Inferior parietal cortex (tissue), 1 donor: ENCODE data around the gene USP24.
"Not testable (repeated sequence)": the region's sequence is repeated elsewhere in the genome, so short reads cannot be mapped to it uniquely, and the experiment has no call there.

Source experiments
- DNase-seq: peaks from one replicate; pipeline ENCODE4 v3.0.0-alpha.2; 2016; ENCODE audit errors: extremely low spot score

Gene USP24

DNA sequence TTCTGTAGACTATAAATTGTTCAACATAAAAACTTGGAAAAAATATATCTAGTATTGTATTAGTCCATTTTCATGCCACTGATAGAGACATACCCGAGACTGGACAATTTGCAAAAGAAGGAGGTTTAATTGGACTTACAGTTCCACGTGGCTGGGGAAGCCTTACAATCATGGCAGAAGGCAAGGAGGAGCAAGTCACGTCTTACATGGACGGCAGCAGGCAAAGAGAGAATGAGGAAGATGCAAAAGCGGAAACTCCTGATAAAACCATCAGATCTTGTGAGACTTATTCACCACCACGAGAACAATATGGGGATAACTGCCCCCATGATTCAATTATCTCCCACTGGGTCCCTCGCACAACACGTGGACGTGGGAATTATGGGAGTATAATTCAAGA, 15.4 kb downstream of the USP24 start:
- not testable (repeated sequence) for DNase-seq

- DNase-seq: no peak
Measured at GRCh38 chr1:55198044-55198443, 17.1 kb downstream of the USP24 start.

DNA sequence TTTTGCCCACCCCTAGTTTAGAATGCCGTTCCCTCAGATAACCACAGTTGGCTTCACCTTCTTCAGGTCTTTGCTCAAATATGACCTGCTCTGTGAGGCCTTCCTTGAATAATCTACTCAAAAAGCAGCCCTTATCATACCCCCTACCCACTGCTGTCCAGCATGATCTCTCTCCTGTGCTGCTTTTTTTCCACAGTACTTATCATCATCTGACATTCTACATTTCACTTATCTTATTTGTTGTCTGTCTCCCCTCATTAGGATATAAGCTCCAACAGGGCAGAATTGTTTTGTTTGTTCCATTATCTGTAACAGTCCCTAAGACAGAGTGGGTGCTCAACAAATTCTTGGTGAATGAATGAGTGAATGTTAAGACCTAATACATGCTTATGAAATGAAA, 18.1 kb downstream of the USP24 start:
- no peak for DNase-seq

- DNase-seq: no peak
Measured at GRCh38 chr1:55196433-55197035, 18.6 kb downstream of the USP24 start.

DNA sequence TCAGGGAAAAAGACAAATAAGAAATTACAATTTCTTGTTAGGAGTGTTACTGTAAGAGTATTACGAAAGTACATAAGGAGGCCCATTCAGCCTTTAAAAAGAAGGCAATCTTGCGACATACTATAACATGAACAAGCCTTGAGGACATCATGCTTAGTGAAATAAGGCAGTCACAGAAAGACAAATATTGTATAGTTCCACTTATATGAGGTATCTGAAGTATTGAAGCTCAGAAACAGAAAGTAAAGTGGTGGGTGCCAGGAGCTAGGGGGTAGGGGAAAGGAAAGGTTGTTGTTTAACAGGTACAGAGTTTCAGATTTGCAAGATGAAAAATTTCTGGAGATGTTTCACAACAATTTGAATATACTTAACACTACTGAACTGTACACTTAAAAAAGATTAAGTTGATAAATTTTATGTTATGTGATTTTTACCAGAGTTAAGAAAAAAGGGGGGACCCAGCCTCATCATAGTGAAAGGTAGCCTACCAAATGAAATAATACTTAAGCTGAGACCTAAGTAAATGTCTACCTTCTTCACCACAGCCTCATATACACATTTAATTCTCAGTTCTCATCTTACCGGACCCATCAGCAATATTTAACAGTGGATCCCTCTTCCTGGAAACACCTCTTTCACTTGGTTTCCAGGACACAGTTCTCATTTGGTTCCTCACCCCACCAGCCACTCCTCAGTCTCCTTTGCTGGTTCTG, 19.5 kb downstream of the USP24 start:
- no peak for DNase-seq

GRCh38 chr1:55194851-55195250, 20.3 kb downstream of the USP24 start:
- DNase-seq: no peak

- DNase-seq: no peak
Measured at GRCh38 chr1:55192093-55192492, 23.1 kb downstream of the USP24 start.

- DNase-seq: not testable (repeated sequence)
Measured at GRCh38 chr1:55191219-55191952, 23.8 kb downstream of the USP24 start.

- DNase-seq: no peak
Measured at GRCh38 chr1:55190109-55190508, 25.1 kb downstream of the USP24 start.

GRCh38 chr1:55188909-55189308, 26.3 kb downstream of the USP24 start:
- no peak for DNase-seq

DNA sequence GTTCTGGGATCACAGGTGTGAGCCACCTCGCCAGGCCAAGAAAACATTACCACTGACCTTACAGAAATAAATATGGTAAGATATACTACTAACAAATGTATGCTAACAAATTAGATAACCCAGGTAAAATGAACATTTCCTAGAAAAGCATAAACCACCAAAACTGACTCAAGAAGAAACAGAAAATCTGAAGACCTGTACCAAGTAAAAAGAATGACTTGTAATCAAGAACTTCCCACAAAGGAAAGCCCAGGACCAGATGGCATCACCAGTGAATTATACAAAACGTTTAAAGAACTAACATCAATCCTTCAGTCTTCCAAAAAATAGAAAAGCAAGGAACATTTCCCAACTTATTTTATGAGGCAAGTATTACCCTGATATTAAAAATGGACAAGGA, 29.3 kb downstream of the USP24 start:
- no peak for DNase-seq

- no peak for DNase-seq
Measured at GRCh38 chr1:55184859-55185258, 30.3 kb downstream of the USP24 start.

DNA sequence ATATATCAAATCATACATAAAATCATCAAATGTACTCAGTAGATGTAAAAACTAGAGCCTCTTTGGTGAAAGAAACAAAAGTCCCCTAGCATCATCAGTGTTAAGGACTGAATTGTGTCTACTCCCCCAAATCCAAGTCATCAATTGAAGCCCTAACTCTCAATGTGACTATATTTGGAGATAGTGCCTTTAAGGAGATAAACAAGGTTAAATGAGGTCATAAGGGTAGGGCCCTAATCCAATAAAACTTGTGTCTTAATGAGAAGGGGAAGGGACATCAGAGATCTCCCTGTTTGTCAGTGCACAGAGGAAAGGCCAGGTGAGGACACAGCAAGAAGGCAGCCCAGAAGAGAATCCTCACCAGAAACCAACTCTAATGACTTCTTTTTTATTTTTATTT, 33.5 kb downstream of the USP24 start:
- DNase-seq: no peak

- no peak for DNase-seq
Measured at GRCh38 chr1:55180075-55180670, 35.0 kb downstream of the USP24 start.

DNA sequence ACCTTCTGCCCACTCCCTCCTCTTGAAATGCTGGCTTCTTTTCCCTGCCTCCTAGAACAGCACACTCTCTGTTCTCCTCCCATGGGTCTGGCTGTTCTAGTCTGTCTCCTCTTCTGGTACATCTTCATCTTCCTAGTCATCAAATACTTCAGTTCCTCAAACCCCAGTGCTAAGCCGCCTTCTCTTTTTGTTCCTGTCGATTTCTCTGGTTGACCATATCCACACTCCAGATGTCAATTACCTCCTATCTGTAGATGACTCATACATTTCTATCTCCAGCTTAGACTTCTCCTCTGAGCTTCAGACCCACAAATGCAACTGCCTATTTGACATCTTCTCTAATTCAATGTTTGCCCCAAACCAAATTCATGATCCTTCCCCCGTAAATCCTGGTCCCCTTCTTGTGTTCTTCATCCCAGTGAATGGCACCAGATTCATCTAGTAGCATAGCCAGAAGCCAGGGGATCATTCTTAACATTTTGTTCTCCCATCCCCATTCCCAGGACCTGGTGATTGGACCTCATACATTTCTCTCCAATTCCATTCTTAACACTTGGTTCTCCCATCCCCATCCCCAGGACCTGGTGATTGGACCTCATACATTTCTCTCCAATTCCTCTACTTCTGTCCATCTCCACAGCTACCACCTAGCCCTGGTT, 35.9 kb downstream of the USP24 start:
- no peak for DNase-seq

DNA sequence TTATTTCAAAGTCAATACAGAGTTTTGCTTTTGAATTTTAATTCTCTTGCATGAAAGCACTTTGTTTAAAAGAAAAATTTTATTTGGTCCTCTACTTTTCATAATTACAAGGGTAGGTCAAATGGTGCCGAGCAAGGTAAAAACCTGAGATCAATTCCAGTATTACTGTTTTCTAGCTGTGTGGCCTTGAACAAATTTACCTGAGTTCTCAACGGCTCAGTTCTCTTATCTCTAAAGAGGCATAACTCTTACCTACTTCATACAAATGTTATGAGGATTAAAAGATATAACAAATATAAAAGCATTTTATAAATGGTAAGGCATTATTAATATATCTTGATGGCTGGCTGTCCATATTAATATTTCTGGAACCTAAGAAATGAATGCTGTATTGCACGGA, 42.5 kb downstream of the USP24 start:
- DNase-seq: no peak

- DNase-seq: no peak
Measured at GRCh38 chr1:55172272-55172671, 42.9 kb downstream of the USP24 start.

DNA sequence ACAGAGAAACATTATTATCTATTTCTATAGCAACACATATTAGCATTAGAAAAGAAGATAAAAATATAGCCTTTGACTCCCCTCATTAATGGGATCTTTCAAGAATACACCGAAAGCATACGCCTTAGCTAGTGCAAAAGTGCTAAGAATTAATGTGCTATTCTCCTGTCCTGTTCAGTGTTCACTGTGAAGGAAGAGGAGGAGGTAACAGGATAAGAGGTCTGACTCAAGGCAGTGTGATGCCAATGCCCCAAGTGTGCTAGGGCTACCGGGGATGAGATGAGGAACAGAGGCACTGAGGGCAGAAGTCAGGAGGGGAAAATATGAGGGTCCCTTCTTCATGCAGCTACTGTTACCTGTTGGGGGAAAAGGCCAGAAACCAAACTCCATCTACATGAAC, 43.5 kb downstream of the USP24 start:
- DNase-seq: no peak

- DNase-seq: no peak
Measured at GRCh38 chr1:55170426-55170825, 44.7 kb downstream of the USP24 start.

- DNase-seq: no peak
Measured at GRCh38 chr1:55169126-55169525, 46.0 kb downstream of the USP24 start.

GRCh38 chr1:55168353-55168752, 46.8 kb downstream of the USP24 start:
- DNase-seq: no peak

DNA sequence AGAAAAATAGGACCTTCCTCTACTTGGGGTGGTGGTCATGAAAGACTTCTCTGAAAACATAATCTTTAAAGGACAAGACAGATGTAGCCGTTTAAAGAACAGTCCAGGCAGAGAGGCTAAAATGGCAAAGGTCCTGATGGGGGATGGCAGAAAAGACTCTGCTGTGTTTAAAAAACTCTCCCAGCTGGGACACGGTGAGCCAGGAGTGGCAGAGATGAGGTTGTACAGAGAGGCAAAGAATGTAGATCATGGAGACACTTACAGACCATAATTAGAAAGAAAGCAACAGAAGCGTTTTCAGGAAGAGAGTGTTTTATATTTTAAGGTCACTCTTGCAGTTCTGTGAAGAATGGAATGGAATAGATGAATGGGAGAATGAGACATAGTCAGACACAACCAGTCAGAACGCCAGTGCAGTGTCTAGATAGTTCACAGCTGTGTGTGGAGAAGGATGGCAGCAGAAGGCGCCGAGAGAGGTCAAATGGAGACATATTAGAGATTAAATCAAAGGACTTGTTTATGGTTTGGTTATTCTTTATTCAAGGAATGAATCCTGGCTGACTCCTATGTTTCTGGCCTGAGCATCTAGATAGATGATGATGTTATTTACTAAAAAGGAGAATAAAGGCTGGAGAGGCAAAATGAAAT, 47.8 kb downstream of the USP24 start:
- DNase-seq: no peak
